GM18951 (cell line): ENCODE data around the gene LCN15.

Experiments used
- POLR2A ChIP-seq: IDR thresholded peaks from 4 replicates; pipeline ENCODE4 v1.6.1; 2011; ENCODE audit warnings: mild to moderate bottlenecking; ENCODE audit not compliant: insufficient read length, insufficient read depth; ENCODE audit errors: extremely low read depth
- in situ Hi-C: fragments of 300-500 bp; cut with MboI; formaldehyde crosslinking; loops from one replicate; pipeline ENCODE4 v1.12.0; 2022; ENCODE audit warnings: low sequenced_read_pairs, mixed read lengths, inconsistent platforms; ENCODE audit not compliant: unreplicated experiment

LCN15 gene

DNA sequence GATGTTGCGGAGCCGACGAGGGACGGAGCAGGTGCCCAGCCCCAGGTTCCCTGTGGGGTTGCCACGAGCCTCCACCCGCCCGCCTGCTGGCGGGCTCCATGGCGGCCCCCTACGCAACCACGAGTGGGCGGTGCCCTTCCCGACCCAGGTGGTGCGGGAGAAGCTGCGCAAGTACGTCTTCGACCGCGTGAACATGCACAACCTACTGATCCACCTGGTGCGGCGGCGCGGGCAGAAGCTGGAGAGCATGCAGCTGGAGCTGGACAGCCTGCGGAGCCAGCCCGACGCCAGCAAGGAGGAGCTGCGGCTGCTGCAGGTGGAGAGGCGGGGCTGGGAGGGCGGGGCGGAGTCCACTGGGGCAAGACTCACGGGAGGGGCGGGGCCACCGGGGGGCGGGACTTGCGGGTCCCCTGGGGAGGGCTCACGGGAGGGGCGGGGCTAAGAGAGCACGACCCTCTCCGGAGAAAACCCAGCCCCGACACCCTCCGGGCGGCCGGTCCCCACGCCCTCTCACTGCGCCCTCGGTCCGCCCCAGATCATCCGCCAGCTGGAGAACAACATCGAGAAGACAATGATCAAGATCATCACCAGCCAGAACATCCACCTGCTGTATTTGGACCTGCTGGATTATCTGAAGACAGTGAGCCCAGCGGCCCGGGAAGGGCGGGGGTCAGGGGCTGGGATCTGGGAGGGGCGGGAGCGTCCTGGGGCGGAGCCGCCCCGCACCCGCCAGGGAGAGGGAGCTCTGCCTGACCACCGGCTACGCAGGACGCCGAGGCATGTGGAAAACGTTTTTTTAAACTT is 35.7 kb upstream of the LCN15 start:
- in situ Hi-C loops = loop anchor here (25.0 kb wide), 1 partner anchor 237 kb away; the partner anchor contains the start of genes ABCA2, FUT7 and NPDC1
- TF ChIP-seq POLR2A = no peak

DNA sequence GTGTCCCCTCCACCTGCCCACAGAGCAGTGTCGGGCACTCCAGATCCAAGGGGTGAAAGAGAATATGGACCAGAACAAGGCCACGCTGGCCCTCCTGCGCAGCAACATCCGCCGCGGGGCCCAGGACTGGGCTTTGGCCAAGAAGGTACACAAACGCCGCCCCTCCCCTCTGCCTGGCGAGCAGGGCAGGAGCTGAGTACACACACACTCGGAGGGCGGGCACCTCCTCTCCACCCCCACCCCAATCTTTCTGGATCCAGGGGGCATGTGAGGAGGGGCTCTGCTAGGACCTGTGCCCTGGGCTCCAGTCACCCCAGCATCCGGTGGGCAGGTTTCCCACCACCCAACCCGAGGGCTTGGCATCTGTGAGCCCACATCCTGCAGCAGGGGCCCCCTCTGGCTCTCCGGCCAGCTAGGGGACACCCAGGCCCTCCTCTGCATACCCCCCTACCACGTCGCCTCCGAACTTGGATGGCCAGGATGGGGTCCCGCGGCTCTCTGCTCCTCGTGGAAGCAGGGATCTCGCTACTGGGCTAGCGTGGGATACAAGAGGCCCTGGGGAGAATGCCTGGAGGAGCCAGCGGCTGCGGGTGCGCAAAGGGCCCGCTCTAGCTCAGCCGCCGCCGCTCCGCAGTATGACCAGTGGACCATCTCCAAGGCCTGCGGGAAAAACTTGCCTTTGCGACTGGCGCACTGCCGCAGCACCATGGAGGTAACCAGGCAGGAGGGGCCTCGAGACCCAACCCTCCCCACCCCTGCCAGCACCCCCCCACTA is 34.9 kb upstream of the LCN15 start:
- no peak for TF ChIP-seq POLR2A
- in situ Hi-C loops = loop anchor here (25.0 kb wide), 1 partner anchor 238 kb away; the partner anchor contains the start of genes ABCA2, FUT7 and NPDC1

DNA sequence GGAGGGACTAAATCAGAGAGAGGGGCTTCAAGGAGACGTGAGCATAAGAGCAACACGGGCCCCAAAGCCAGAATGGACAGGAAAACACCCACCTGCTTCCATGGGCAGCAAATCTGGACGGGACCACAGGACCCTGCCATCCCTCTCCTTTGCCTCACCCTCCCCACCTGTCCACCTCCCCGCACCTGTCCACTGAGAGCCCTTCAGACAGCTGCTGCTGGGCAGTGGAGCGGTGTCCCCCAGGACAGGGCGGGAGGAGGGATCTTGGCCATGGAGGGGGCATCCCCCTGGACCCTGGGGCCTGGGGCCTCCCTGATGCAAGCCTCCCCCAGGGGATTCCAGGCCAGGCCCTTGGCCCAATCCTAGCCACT is 34.4 kb upstream of the LCN15 start:
- no peak for TF ChIP-seq POLR2A
- in situ Hi-C loops = loop anchor here (25.0 kb wide), 1 partner anchor 239 kb away; the partner anchor contains the start of genes ABCA2, FUT7 and NPDC1

DNA sequence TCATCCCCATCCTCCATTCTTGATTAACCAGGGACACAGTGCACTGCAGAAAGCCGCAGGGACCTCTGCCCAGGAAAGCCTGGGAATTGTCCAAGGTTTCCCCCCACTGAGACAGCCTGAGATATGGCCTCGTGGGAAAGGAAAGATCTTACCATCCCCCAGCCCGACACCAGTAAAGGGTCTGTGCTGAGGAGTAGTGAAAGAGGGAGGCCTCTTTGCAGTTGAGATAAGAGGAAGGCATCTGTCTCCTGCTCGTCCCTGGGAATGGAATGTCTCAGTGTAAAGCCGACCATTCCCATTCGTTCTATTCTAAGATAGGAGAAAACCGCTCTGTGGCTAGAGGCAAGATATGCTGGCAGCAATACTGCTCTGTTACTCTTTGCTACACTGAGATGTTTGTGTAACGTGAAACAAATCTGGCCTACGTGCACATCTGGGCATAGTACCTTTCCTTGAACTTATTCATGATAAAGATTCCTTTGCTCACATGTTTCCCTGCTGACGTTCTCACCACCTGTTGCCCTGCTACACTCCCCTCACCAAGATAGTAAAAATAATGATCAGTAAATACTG is 32.5 kb upstream of the LCN15 start:
- in situ Hi-C loops = loop anchor here (25.0 kb wide), 1 partner anchor 240 kb away; the partner anchor contains the start of genes ABCA2, FUT7 and NPDC1

DNA sequence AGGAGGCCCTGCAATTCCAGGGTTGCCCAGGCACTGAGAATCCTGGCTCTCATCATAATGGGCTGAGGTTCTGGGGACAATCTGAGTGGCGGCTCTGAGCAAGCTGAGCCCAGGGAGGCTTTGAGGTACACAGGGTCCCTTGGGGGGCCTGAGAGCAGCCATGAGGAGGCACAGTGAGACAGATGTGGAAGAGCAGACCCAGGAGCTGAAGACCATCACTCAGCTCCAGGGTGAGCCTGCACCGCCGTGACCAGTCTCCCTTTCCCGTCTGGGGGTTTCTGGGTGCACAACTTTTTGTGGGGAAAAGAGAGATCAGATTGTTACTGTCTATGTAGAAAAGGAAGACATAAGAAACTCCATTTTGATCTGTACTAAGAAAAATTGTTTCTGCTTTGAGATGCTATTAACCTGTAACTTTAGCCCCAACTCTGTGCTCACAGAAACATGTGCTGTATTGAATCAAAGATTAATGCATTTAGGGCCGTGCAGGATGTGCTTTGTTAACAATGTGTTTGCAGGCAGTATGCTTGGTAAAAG is 32.0 kb upstream of the LCN15 start, which contains the start of gene CCDC183:
CCDC183 (plus strand) TSS at position 101 of the 537 bp plus-strand sequence; CDS start at position 161, 60 bp downstream.
- in situ Hi-C loops = loop anchor here (25.0 kb wide), 1 partner anchor 241 kb away; the partner anchor contains the start of genes ABCA2, FUT7 and NPDC1
- no peak for TF ChIP-seq POLR2A

DNA sequence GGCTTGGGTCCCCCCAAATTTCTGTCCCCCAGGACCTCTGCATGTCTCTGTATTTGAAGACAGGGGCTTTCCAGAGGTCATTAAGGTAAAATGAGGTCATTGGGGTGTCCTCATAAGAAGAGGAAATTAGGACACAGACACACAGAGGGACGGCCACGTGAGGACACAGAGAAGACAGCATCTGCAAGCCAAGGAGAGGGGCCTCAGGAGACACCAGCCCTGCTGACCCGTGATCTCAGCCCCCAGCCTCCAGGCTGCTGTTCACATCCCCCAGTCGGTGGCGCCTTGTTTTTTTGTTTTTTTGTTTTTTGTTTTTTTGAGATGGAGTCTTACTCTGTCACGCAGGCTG is 30.7 kb upstream of the LCN15 start:
- in situ Hi-C loops = loop anchor here (25.0 kb wide), 1 partner anchor 242 kb away; the partner anchor contains the start of genes ABCA2, FUT7 and NPDC1
- TF ChIP-seq POLR2A = no peak

DNA sequence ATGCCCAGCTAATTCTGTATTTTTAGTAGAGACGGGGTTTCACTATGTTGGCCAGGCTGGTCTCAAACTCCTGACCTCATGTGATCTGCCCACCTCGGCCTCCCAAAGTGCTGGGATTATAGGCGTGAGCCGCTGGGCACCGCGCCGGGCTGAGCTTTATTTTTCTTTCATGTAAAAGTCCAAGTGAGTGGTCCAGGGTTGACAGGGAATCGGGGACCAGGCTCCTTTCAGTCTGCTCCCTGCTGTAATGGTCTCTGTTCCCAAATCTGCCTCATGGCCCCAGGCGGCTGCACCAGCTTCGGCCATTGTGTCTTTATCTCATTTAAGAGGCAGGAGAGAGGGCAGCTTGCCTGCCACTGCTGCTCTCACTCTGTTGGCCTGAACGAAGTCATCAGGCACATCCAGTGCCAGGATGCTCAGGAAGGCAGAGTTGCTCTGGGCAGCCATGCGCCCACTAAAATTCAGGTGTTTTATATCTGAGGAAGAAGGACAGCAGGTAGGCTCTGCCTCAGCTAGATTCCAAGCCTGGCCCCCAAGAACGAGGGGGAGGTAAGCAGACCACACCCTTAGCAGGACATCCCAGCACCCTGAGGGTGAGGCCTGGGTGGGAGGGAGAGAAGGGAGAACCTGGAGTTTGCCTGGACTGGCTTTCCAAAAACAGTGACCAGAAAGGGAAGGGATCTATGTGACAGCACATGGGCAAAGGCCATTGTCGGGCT is 30.1 kb upstream of the LCN15 start:
- in situ Hi-C loops = loop anchor here (25.0 kb wide), 1 partner anchor 243 kb away; the partner anchor contains the start of genes ABCA2, FUT7 and NPDC1
- TF ChIP-seq POLR2A = no peak

DNA sequence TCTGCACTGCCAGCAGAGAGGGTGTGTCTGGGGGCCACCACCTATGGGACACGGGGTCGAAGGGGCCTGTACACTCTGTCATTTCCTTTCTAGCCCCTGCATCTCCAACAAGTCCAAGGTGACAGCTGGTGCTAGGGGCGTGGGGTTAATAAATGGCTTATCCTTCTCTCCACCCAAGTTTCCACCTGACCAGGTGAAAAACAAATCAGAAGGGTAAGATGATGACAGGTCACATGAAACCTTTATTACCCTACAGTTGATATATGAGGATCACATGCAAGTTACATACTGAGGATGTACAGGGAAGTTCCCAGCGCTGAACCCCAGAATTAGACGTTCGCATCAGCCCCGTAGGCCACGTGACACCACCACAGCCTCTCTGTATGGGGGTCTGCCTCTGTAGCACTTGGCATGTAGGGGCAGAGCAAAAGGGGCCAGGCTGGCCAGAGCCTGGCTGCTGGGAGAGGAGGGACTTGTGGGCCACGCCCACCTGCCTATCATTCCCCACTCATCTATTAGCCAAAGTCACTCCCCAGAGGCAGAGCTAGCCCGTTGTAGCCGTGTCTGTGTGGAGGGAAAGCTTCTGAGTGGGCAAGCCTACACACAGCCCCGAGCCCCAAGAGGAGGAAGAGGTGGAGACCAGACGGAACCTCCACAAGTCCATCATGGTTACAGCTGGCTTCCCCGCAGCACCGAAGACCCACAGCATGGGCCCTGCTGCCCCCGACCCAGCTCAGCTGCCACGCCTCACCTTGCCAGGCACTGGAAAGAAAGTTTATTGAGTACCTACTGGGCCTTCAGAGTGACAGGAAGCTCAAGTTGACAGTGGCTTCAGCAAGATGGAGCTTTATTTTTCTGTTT is 29.0 kb upstream of the LCN15 start:
- in situ Hi-C loops = loop anchor here (25.0 kb wide), 1 partner anchor 244 kb away; the partner anchor contains the start of genes ABCA2, FUT7 and NPDC1
- TF ChIP-seq POLR2A = no peak

DNA sequence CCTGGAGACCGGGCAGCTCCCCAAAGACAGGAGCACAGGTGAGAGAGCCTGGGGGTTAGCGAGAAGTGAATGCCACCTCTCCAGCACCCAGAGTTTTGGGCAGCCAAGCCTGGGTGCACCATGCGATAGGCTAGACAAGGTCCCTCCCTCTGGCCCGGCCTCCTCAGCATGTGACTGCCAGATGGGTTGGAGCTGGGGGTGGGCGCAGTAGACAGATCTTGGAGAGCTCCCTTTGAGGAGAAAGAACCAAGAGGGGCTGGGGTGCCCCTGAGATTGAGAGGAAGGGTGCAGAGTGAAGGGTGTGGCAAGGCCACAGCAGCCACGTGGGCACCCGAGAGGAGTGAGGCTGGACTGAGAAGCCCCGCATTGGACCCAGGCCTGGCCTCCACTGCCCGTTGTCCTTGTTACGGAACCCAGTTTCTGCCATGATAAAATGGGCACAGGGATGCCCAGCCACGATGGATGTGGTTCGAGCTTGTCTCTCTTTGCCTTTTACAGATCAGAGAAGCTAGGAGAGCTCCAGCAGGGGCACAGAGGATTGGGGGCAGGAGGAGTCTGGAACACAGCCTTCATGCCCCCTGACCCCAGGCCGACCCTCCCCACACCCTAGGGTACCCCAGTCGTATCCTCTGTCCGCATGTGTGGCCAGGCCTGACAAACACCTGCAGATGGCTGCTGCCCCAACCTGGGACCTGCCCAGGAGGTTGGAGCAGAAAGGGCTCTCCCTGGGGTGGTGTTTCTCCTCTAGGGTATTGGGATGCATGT is 28.2 kb upstream of the LCN15 start:
- no peak for TF ChIP-seq POLR2A
- in situ Hi-C loops = loop anchor here (25.0 kb wide), 1 partner anchor 245 kb away; the partner anchor contains the start of genes ABCA2, FUT7 and NPDC1

DNA sequence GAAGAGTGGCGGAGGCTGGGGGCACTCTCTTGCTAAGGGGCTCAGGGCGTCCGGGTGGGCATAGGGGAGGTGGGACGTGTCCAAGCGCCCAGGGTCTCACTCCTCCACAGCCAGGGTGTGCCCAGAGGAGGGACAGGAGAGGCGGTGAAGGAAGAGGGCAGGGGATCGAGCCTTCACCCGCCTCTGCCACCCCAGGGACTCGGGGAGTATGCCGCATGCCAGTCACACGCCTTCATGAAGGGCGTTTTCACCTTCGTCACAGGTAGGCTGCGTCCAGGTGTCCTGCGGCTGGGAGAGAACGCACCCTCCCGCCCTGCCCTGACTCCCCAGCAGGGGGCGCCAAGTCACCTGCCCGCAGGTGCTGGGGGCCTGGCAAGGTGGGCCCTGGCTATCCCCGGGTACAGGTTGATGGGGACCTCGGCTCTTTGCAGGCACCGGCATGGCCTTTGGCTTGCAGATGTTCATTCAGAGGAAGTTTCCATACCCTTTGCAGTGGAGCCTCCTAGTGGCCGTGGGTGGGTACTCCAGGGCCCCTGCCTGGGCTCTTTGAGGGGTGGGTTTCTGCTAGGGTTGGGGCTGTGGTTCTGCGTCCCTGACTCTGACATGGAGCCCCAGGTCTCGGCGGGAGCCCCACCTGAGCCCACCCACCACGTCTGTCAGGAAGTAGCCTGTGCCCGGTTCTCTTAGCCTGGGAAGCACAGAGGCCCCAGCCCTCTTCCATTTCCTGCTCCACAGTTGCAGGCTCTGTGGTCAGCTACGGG is 27.4 kb upstream of the LCN15 start:
- no peak for TF ChIP-seq POLR2A
- in situ Hi-C loops = loop anchor here (25.0 kb wide), 1 partner anchor 246 kb away; the partner anchor contains the start of genes ABCA2, FUT7 and NPDC1
